GM23338 (cell line): ENCODE results near the gene RFX7. TPM values are rescaled to one million over a fixed set of nuclear protein-coding genes. Genes with fewer than 3 reads are reported as not detected.

Experiments
- CREB1 ChIP-seq: fragments of 250-450 bp; sonication (Bioruptor Pico); IDR thresholded peaks from 2 replicates; pipeline ENCODE4 v1.5.0; 2020; ENCODE audit warnings: low read depth, mild to moderate bottlenecking, moderate library complexity
- EZH2phosphoT487 ChIP-seq: fragments of 200-600 bp; sonication (generic); IDR thresholded peaks from one replicate; pipeline ENCODE4 v1.8.1; 2018; ENCODE audit warnings: antibody characterized with exemption; ENCODE audit not compliant: unreplicated experiment
- POLR2AphosphoS5 ChIP-seq: IDR thresholded peaks from 2 replicates; pipeline ENCODE4 v1.6.1; 2016; ENCODE audit warnings: antibody characterized with exemption, low read depth
- STAT1 ChIP-seq: IDR thresholded peaks from one replicate; pipeline ENCODE4 v1.6.1; 2016; ENCODE audit warnings: antibody characterized with exemption; ENCODE audit not compliant: unreplicated experiment
- polyA plus RNA-seq: library from polyadenylated mRNA; unstranded; fragments of >200 nt; fragmentation: Nextera tagmentation; extraction: Ambion mirVana; gene quantifications from 2 replicates; pipeline ENCODE4 v1.2.1, GENCODE V29; 2016
- total RNA-seq: library from RNA; depleted of rRNA; stranded (reverse); fragments of >200 nt; shearing (Covaris generic); gene quantifications from 2 replicates; pipeline ENCODE4 v1.2.3, GENCODE V29; 2014
- TF ChIP-seq, protein P1 (sequence below): fragments of 250-450 bp; sonication (Bioruptor Pico); IDR thresholded peaks from 2 replicates; pipeline ENCODE4 v1.5.0; 2020; ENCODE audit warnings: mild to moderate bottlenecking, moderate library complexity
- TF ChIP-seq, protein P2 (sequence below), 2 experiments: fragments of 200-600 bp in 1 of 2; sonication (generic) in 1 of 2; conservative IDR thresholded peaks; 2 replicates each; pipeline versions ENCODE4 v1.5.1 to v1.6.1; 2016 to 2017; ENCODE audit warnings: antibody characterized with exemption in 2 of 2, low read depth in 2 of 2, mild to moderate bottlenecking in 2 of 2, moderate library complexity in 1 of 2
- TF ChIP-seq, protein P3 (sequence below): IDR thresholded peaks from 2 replicates; pipeline ENCODE4 v1.6.1; 2016; ENCODE audit warnings: antibody characterized with exemption
- TF ChIP-seq, protein P4 (sequence below): IDR thresholded peaks from one replicate; pipeline ENCODE4 v1.6.1; 2018; ENCODE audit warnings: antibody characterized with exemption; ENCODE audit not compliant: unreplicated experiment

RFX7 gene
- total and polyA plus RNA-seq, 2 experiments from 2014 or later = 17.6 to 33.6 TPM

DNA sequence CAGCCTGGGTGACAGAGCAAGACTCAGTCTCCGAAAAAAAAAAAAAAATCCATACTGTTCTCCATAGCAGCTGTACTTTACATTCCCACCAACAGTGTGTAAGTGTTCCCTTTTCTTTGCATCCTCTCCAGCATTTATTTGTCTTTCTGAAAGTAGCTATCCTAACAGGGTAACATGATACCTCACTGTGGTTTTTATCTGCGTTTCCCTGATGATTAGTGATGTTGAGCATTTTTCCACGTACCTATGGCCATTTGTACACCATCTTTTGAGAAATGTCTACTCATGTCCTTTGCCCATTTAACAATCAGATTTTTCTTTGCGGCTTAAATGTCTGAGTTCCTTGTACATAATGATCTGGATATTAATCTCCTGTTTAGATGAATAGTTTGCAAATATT is 119.3 kb downstream of the RFX7 start (continued):
- TF ChIP-seq, protein P1, sequence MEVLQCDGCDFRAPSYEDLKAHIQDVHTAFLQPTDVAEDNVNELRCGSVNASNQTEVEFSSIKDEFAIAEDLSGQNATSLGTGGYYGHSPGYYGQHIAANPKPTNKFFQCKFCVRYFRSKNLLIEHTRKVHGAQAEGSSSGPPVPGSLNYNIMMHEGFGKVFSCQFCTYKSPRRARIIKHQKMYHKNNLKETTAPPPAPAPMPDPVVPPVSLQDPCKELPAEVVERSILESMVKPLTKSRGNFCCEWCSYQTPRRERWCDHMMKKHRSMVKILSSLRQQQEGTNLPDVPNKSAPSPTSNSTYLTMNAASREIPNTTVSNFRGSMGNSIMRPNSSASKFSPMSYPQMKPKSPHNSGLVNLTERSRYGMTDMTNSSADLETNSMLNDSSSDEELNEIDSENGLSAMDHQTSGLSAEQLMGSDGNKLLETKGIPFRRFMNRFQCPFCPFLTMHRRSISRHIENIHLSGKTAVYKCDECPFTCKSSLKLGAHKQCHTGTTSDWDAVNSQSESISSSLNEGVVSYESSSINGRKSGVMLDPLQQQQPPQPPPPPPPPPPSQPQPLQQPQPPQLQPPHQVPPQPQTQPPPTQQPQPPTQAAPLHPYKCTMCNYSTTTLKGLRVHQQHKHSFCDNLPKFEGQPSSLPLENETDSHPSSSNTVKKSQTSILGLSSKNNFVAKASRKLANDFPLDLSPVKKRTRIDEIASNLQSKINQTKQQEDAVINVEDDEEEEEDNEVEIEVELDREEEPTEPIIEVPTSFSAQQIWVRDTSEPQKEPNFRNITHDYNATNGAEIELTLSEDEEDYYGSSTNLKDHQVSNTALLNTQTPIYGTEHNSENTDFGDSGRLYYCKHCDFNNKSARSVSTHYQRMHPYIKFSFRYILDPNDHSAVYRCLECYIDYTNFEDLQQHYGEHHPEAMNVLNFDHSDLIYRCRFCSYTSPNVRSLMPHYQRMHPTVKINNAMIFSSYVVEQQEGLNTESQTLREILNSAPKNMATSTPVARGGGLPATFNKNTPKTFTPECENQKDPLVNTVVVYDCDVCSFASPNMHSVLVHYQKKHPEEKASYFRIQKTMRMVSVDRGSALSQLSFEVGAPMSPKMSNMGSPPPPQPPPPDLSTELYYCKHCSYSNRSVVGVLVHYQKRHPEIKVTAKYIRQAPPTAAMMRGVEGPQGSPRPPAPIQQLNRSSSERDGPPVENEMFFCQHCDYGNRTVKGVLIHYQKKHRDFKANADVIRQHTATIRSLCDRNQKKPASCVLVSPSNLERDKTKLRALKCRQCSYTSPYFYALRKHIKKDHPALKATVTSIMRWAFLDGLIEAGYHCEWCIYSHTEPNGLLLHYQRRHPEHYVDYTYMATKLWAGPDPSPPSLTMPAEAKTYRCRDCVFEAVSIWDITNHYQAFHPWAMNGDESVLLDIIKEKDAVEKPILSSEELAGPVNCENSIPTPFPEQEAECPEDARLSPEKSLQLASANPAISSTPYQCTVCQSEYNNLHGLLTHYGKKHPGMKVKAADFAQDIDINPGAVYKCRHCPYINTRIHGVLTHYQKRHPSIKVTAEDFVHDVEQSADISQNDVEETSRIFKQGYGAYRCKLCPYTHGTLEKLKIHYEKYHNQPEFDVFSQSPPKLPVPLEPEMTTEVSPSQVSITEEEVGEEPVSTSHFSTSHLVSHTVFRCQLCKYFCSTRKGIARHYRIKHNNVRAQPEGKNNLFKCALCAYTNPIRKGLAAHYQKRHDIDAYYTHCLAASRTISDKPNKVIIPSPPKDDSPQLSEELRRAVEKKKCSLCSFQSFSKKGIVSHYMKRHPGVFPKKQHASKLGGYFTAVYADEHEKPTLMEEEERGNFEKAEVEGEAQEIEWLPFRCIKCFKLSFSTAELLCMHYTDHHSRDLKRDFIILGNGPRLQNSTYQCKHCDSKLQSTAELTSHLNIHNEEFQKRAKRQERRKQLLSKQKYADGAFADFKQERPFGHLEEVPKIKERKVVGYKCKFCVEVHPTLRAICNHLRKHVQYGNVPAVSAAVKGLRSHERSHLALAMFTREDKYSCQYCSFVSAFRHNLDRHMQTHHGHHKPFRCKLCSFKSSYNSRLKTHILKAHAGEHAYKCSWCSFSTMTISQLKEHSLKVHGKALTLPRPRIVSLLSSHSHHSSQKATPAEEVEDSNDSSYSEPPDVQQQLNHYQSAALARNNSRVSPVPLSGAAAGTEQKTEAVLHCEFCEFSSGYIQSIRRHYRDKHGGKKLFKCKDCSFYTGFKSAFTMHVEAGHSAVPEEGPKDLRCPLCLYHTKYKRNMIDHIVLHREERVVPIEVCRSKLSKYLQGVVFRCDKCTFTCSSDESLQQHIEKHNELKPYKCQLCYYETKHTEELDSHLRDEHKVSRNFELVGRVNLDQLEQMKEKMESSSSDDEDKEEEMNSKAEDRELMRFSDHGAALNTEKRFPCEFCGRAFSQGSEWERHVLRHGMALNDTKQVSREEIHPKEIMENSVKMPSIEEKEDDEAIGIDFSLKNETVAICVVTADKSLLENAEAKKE (CRISPR knock-in tag) = no peak
- no peak for TF ChIP-seq CREB1 (CRISPR knock-in tag)
- TF ChIP-seq, protein P2, sequence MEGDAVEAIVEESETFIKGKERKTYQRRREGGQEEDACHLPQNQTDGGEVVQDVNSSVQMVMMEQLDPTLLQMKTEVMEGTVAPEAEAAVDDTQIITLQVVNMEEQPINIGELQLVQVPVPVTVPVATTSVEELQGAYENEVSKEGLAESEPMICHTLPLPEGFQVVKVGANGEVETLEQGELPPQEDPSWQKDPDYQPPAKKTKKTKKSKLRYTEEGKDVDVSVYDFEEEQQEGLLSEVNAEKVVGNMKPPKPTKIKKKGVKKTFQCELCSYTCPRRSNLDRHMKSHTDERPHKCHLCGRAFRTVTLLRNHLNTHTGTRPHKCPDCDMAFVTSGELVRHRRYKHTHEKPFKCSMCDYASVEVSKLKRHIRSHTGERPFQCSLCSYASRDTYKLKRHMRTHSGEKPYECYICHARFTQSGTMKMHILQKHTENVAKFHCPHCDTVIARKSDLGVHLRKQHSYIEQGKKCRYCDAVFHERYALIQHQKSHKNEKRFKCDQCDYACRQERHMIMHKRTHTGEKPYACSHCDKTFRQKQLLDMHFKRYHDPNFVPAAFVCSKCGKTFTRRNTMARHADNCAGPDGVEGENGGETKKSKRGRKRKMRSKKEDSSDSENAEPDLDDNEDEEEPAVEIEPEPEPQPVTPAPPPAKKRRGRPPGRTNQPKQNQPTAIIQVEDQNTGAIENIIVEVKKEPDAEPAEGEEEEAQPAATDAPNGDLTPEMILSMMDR (conservative IDR thresholded peaks at IDR 0.05; ENCODE audit: low read depth in 2 of 2) = no peak
- TF ChIP-seq, protein P3, sequence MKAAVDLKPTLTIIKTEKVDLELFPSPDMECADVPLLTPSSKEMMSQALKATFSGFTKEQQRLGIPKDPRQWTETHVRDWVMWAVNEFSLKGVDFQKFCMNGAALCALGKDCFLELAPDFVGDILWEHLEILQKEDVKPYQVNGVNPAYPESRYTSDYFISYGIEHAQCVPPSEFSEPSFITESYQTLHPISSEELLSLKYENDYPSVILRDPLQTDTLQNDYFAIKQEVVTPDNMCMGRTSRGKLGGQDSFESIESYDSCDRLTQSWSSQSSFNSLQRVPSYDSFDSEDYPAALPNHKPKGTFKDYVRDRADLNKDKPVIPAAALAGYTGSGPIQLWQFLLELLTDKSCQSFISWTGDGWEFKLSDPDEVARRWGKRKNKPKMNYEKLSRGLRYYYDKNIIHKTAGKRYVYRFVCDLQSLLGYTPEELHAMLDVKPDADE = no peak
- no peak for TF ChIP-seq EZH2phosphoT487
- no peak for TF ChIP-seq POLR2AphosphoS5
- TF ChIP-seq, protein P4, sequence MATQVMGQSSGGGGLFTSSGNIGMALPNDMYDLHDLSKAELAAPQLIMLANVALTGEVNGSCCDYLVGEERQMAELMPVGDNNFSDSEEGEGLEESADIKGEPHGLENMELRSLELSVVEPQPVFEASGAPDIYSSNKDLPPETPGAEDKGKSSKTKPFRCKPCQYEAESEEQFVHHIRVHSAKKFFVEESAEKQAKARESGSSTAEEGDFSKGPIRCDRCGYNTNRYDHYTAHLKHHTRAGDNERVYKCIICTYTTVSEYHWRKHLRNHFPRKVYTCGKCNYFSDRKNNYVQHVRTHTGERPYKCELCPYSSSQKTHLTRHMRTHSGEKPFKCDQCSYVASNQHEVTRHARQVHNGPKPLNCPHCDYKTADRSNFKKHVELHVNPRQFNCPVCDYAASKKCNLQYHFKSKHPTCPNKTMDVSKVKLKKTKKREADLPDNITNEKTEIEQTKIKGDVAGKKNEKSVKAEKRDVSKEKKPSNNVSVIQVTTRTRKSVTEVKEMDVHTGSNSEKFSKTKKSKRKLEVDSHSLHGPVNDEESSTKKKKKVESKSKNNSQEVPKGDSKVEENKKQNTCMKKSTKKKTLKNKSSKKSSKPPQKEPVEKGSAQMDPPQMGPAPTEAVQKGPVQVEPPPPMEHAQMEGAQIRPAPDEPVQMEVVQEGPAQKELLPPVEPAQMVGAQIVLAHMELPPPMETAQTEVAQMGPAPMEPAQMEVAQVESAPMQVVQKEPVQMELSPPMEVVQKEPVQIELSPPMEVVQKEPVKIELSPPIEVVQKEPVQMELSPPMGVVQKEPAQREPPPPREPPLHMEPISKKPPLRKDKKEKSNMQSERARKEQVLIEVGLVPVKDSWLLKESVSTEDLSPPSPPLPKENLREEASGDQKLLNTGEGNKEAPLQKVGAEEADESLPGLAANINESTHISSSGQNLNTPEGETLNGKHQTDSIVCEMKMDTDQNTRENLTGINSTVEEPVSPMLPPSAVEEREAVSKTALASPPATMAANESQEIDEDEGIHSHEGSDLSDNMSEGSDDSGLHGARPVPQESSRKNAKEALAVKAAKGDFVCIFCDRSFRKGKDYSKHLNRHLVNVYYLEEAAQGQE = no peak
- no peak for TF ChIP-seq STAT1
